GM19372 (cell line): ENCODE results near the gene VSIG10L.

Experiments
- ATAC-seq: cut with Tn5 transposase; IDR thresholded peaks from one replicate; pipeline ENCODE4 v1.9.1; 2021; ENCODE audit warnings: mild to moderate bottlenecking, low read depth, moderate library complexity; ENCODE audit not compliant: unreplicated experiment

VSIG10L gene

GRCh38 chr19:51339687-51340656 is 2.0 kb downstream of the VSIG10L start:
- peak; percentile 53 for ATAC-seq

- peak; percentile 4 for ATAC-seq
These were observed 2.6 kb downstream of the VSIG10L start for GRCh38 chr19:51339313-51339686.

- peak; percentile 59 for ATAC-seq
These were observed 3.2 kb downstream of the VSIG10L start for GRCh38 chr19:51338563-51339312.

GRCh38 chr19:51337861-51338562 is 3.9 kb downstream of the VSIG10L start:
- no peak for ATAC-seq

GRCh38 chr19:51337141-51337860 is 4.6 kb downstream of the VSIG10L start:
- no peak for ATAC-seq

- ATAC-seq, result no peak
These were observed 8.0 kb downstream of the VSIG10L start for GRCh38 chr19:51333836-51334460.

- ATAC-seq, result no peak
These were observed 10.2 kb downstream of the VSIG10L start for GRCh38 chr19:51331716-51332115.

- ATAC-seq, result no peak
These were observed 10.7 kb downstream of the VSIG10L start for GRCh38 chr19:51331193-51331592.

GRCh38 chr19:51330366-51330765 is 11.6 kb downstream of the VSIG10L start:
- no peak for ATAC-seq

GRCh38 chr19:51329411-51329810 is 12.5 kb downstream of the VSIG10L start:
- ATAC-seq, result no peak

GRCh38 chr19:51327066-51328001 is 14.6 kb downstream of the VSIG10L start:
- no peak for ATAC-seq

GRCh38 chr19:51326216-51327065 is 15.5 kb downstream of the VSIG10L start:
- ATAC-seq, result no peak

- ATAC-seq, result no peak
These were observed 16.6 kb downstream of the VSIG10L start for GRCh38 chr19:51325161-51325976.

GRCh38 chr19:51324167-51324481 is 17.8 kb downstream of the VSIG10L start:
- no peak for ATAC-seq

GRCh38 chr19:51323481-51324166 is 18.3 kb downstream of the VSIG10L start:
- ATAC-seq, result no peak

GRCh38 chr19:51321799-51322198 is 20.1 kb downstream of the VSIG10L start:
- ATAC-seq, result no peak

- ATAC-seq, result no peak
These were observed 21.7 kb downstream of the VSIG10L start for GRCh38 chr19:51320280-51320657.
